HCT116 (cell line): ENCODE results near the gene FBXL16. TPM values are rescaled to one million over a fixed set of nuclear protein-coding genes. Genes with fewer than 3 reads are reported as not detected.

Source experiments
- ATAC-seq: fragments of 200-7000 bp; cut with Tn5 transposase; 2 replicates; pipeline ENCODE4 v1.9.1; 2020; ENCODE audit warnings: mild to moderate bottlenecking, moderate library complexity
- BruUV-seq: library from RNA; stranded (reverse); fragments of 400-500 nt; replicated peaks from 2 replicates; lab custom pipeline; 2021; lab: Mats Ljungman, UMichigan
- CTCF ChIA-PET: fragments of 300-600 bp; sonication (Branson Sonifier 250); formaldehyde crosslinking; loops from one replicate; lab custom pipeline; 2021; ENCODE audit warnings: antibody characterized with exemption; lab: Charles Lee
- POLR2A ChIA-PET: fragments of 300-600, 350-600 bp; sonication (Branson Sonifier 250); formaldehyde crosslinking; loops from one replicate; lab custom pipeline; 2021; ENCODE audit warnings: antibody characterized with exemption; lab: Charles Lee
- RAD21 ChIA-PET, 2 experiments: fragments of 300-600 bp; sonication (Branson Sonifier 250); formaldehyde crosslinking; loops; one replicate each; lab custom pipeline; 2023; ENCODE audit warnings: low total read pairs in 2 of 2; ENCODE audit not compliant: uncharacterized antibody in 2 of 2, unreplicated experiment in 2 of 2, low non-redundant PET in 1 of 2; lab: Charles Lee
- DNase-seq: peaks from one replicate; pipeline ENCODE4 v3.0.0-alpha.2; 2010; ENCODE audit warnings: low read depth, low spot score
- H2AFZ ChIP-seq: fragments of 200-600 bp; shearing (Covaris generic), sonication (generic); 2 replicates; pipeline ENCODE4 v1.6.1; 2017; ENCODE audit warnings: low read depth, mixed run types, mixed read lengths, antibody characterized with exemption, low read length; ENCODE audit not compliant: poor library complexity, severe bottlenecking
- H3K27ac ChIP-seq: 2 replicates; pipeline ENCODE4 v1.5.1; 2012; ENCODE audit warnings: low read depth, low read length
- H3K27me3 ChIP-seq: fragments of 200-600 bp; sonication (generic); 2 replicates; pipeline ENCODE4 v1.6.1; 2016; ENCODE audit warnings: mixed run types, low read length, mixed read lengths; ENCODE audit not compliant: insufficient read depth
- H3K36me3 ChIP-seq, 2 experiments: fragments of 200-500 bp in 1 of 2; fragments of 200-600 bp in 1 of 2; sonication (Bioruptor generic) in 1 of 2; sonication (generic) in 1 of 2; 2 replicates each; pipeline versions ENCODE4 v1.5.1 to v1.6.1; 2014 to 2016; ENCODE audit warnings: low read length in 2 of 2, inconsistent platforms in 1 of 2, mixed read lengths in 1 of 2, mixed run types in 1 of 2; ENCODE audit not compliant: insufficient read depth in 2 of 2, control insufficient read depth in 1 of 2
- H3K4me1 ChIP-seq, 2 experiments: fragments of 200-600 bp in 1 of 2; sonication (generic) in 1 of 2; 2 replicates each; pipeline versions ENCODE4 v1.5.1 to v1.6.1; 2012 to 2017; ENCODE audit warnings: low read length in 2 of 2, inconsistent platforms in 1 of 2, mild to moderate bottlenecking in 1 of 2, mixed read lengths in 1 of 2, mixed run types in 1 of 2, moderate library complexity in 1 of 2; ENCODE audit not compliant: insufficient read depth in 2 of 2, control insufficient read depth in 1 of 2
- H3K4me2 ChIP-seq: fragments of 200-600 bp; sonication (generic); 2 replicates; pipeline ENCODE4 v1.6.1; 2017; ENCODE audit warnings: mixed run types, low read length, mixed read lengths
- H3K4me3 ChIP-seq, 2 experiments: fragments of 200-600 bp in 1 of 2; sonication (generic) in 1 of 2; replicated peaks in 1 of 2; 2 replicates each; pipeline ENCODE4 v1.5.1; 2011 to 2016; ENCODE audit warnings: low read length in 2 of 2, control low read depth in 1 of 2, low read depth in 1 of 2, mild to moderate bottlenecking in 1 of 2, mixed read lengths in 1 of 2, mixed run types in 1 of 2
- H3K79me2 ChIP-seq: fragments of 200-600 bp; sonication (generic); 2 replicates; pipeline ENCODE4 v1.6.1; 2017; ENCODE audit warnings: mild to moderate bottlenecking, mixed run types, low read length, moderate library complexity, mixed read lengths; ENCODE audit not compliant: insufficient read depth
- H3K9ac ChIP-seq: fragments of 200-600 bp; sonication (generic); 2 replicates; pipeline ENCODE4 v1.6.1; 2016; ENCODE audit warnings: low read length, mixed read lengths
- H3K9me2 ChIP-seq: fragments of 200-600 bp; sonication (generic), shearing (Covaris generic); 2 replicates; pipeline ENCODE4 v1.6.1; 2017; ENCODE audit warnings: mixed run types, mild to moderate bottlenecking, moderate library complexity; ENCODE audit not compliant: insufficient read depth
- H3K9me3 ChIP-seq, 2 experiments: fragments of 200-500 bp in 1 of 2; fragments of 200-600 bp in 1 of 2; sonication (Bioruptor generic) in 1 of 2; sonication (generic) in 1 of 2; 2 replicates each; pipeline ENCODE4 v1.6.1; 2014 to 2017; ENCODE audit warnings: low read length in 2 of 2, mixed read lengths in 2 of 2, inconsistent platforms in 1 of 2, low read depth in 1 of 2, mild to moderate bottlenecking in 1 of 2, mixed run types in 1 of 2, moderate library complexity in 1 of 2; ENCODE audit not compliant: control insufficient read depth in 1 of 2, insufficient read depth in 1 of 2
- H4K20me1 ChIP-seq: fragments of 200-600 bp; sonication (generic), shearing (Covaris generic); 2 replicates; pipeline ENCODE4 v1.6.1; 2017; ENCODE audit warnings: mixed run types, mild to moderate bottlenecking, moderate library complexity; ENCODE audit not compliant: insufficient read depth
- CBX3 ChIP-seq: IDR thresholded peaks from 2 replicates; pipeline ENCODE4 v1.6.1; 2012; ENCODE audit warnings: low read depth
- CEBPB ChIP-seq: IDR thresholded peaks from 2 replicates; pipeline ENCODE4 v1.6.1; 2012; ENCODE audit warnings: low read depth
- EGR1 ChIP-seq: IDR thresholded peaks from 2 replicates; pipeline ENCODE4 v1.6.1; 2012; ENCODE audit warnings: low read depth
- ELF1 ChIP-seq: IDR thresholded peaks from 2 replicates; pipeline ENCODE4 v1.6.1; 2012; ENCODE audit warnings: low read depth, borderline replicate concordance
- EZH2 ChIP-seq: fragments of 200-600 bp; sonication (generic); IDR thresholded peaks from 2 replicates; pipeline ENCODE4 v1.6.1; 2017; ENCODE audit warnings: antibody characterized with exemption, mixed run types
- EZH2phosphoT487 ChIP-seq: fragments of 200-600 bp; IDR thresholded peaks from 2 replicates; pipeline ENCODE4 v1.6.1; 2018; ENCODE audit warnings: antibody characterized with exemption, borderline replicate concordance
- FOSL1 ChIP-seq: IDR thresholded peaks from 2 replicates; pipeline ENCODE4 v1.6.1; 2012; ENCODE audit warnings: low read depth
- POLR2A ChIP-seq: IDR thresholded peaks from 2 replicates; pipeline ENCODE4 v1.7.0; 2011; ENCODE audit warnings: borderline replicate concordance; ENCODE audit not compliant: insufficient read depth, insufficient read length; ENCODE audit errors: extremely low read depth
- POLR2AphosphoS5 ChIP-seq: IDR thresholded peaks from 2 replicates; pipeline ENCODE4 v1.6.1; 2011; ENCODE audit warnings: mild to moderate bottlenecking, low read depth, low read length, moderate library complexity
- RAD21 ChIP-seq: IDR thresholded peaks from 2 replicates; pipeline ENCODE4 v1.6.1; 2012; ENCODE audit warnings: low read depth, mild to moderate bottlenecking
- SP1 ChIP-seq: IDR thresholded peaks from 2 replicates; pipeline ENCODE4 v1.6.1; 2012; ENCODE audit warnings: low read depth
- SRF ChIP-seq: IDR thresholded peaks from 2 replicates; pipeline ENCODE4 v1.6.1; 2012; ENCODE audit warnings: low read depth
- YY1 ChIP-seq: IDR thresholded peaks from 2 replicates; pipeline ENCODE4 v1.6.1; 2011; ENCODE audit warnings: low read length, low read depth, moderate library complexity, mild to moderate bottlenecking; ENCODE audit not compliant: insufficient replicate concordance; ENCODE audit errors: extremely low read depth
- ZFX ChIP-seq: fragments of 450-650 bp; IDR thresholded peaks from 2 replicates; pipeline ENCODE4 v1.6.1; 2017
- ZNF274 ChIP-seq: fragments of 200-500 bp; sonication (Bioruptor generic); IDR thresholded peaks from 2 replicates; pipeline ENCODE4 v1.6.1; 2014; ENCODE audit warnings: mild to moderate bottlenecking, low read depth, low read length, inconsistent platforms
- intact Hi-C: fragments of 100-400 bp; cut with micrococcal nuclease; formaldehyde crosslinking; loops from 2 replicates; pipeline ENCODE4 v1.10.0; 2022
- total RNA-seq: library from RNA; stranded (reverse); gene quantifications from one replicate; pipeline ENCODE4 v1.2.1, GENCODE V29; 2021; ENCODE audit not compliant: unreplicated experiment
- TF ChIP-seq, protein P1 (sequence below): IDR thresholded peaks from 2 replicates; pipeline ENCODE4 v1.6.1; 2012
- TF ChIP-seq, protein P2 (sequence below): IDR thresholded peaks from 2 replicates; pipeline ENCODE4 v1.6.1; 2012
- TF ChIP-seq, protein P3 (sequence below), 3 experiments: fragments of 200-600 bp in 1 of 3; sonication (generic) in 1 of 3; IDR thresholded peaks in 2 of 3; conservative IDR thresholded peaks in 1 of 3; 2 replicates each; pipeline ENCODE4 v1.5.1; 2012 to 2017; ENCODE audit warnings: low read depth in 2 of 3, low read length in 2 of 3, antibody characterized with exemption in 1 of 3, borderline replicate concordance in 1 of 3, control low read depth in 1 of 3, mild to moderate bottlenecking in 1 of 3, mixed read lengths in 1 of 3, mixed run types in 1 of 3, moderate library complexity in 1 of 3; ENCODE audit not compliant: insufficient read depth in 1 of 3
- TF ChIP-seq, protein P4 (sequence below): IDR thresholded peaks from 2 replicates; pipeline ENCODE4 v1.6.1; 2011; ENCODE audit warnings: mild to moderate bottlenecking, low read length, moderate library complexity; ENCODE audit not compliant: insufficient replicate concordance; ENCODE audit errors: extremely low read depth
- TF ChIP-seq, protein P5 (sequence below): IDR thresholded peaks from 2 replicates; pipeline ENCODE4 v1.6.1; 2012; ENCODE audit warnings: low read depth

Gene FBXL16
- total RNA-seq, 1 experiment from 2014 or later = 49.7 TPM

DNA sequence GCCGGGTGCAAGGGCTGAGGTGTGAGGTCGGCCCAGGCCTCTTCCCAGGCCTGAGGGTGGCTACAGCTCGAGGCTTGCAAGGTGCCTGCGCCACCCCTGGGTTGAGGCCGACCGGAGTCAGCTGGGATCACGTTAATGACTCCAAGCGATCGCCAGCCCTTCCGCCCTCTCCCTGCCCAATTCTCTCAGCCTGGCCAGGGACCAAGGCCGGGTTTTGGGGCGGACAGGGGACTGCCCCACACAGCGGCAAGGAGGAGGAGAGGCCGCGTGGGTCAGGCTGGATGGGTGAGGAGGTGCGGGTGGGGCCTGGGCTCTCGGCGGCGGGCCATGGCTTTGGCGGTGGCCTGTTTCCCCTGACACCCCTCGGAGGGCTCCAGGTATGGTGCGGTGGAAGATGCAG lies 12.2 kb downstream of the FBXL16 start:
- Histone ChIP-seq H3K4me2 (no peak overlapping the region), H3K27ac (no peak overlapping the region), H3K79me2 (peaks cover 13% of the 10 kb centered on the region; the same call in 1 of the 2 replicates), H3K4me3 (no peak overlapping the region), H3K9ac (no peak overlapping the region), H3K9me3 (no peaks in the 10 kb centered on the region), H4K20me1 (no peaks in the 10 kb centered on the region), H3K27me3 (no peaks in the 10 kb centered on the region), H3K9me2 (no peaks in the 10 kb centered on the region), H3K4me1 (peaks cover 18 to 46% of the 10 kb centered on the region in 2 experiments), H2AFZ (no peak overlapping the region), H3K36me3 (no peaks in the 10 kb centered on the region)
- no TSS peak for BruUV-seq
- intact Hi-C loops = no loop called here
- no peak for DNase-seq
- POLR2A ChIA-PET = no interaction called here
- CTCF ChIA-PET = no interaction called here
- TF ChIP-seq FOSL1 (no peak), ELF1 (no peak), POLR2AphosphoS5 (no peak), RAD21 (no peak), CBX3 (no peak), POLR2A (no peak), ZFX (no peak), CEBPB (no peak), YY1 (no peak), EZH2phosphoT487 (no peak), SRF (no peak), SP1 (no peak), EGR1 (no peak), EZH2 (no peak), ZNF274 (no peak)
- TF ChIP-seq, protein P1, sequence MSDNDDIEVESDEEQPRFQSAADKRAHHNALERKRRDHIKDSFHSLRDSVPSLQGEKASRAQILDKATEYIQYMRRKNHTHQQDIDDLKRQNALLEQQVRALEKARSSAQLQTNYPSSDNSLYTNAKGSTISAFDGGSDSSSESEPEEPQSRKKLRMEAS = no peak
- TF ChIP-seq, protein P2, sequence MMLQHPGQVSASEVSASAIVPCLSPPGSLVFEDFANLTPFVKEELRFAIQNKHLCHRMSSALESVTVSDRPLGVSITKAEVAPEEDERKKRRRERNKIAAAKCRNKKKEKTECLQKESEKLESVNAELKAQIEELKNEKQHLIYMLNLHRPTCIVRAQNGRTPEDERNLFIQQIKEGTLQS = no peak
- TF ChIP-seq, protein P3, sequence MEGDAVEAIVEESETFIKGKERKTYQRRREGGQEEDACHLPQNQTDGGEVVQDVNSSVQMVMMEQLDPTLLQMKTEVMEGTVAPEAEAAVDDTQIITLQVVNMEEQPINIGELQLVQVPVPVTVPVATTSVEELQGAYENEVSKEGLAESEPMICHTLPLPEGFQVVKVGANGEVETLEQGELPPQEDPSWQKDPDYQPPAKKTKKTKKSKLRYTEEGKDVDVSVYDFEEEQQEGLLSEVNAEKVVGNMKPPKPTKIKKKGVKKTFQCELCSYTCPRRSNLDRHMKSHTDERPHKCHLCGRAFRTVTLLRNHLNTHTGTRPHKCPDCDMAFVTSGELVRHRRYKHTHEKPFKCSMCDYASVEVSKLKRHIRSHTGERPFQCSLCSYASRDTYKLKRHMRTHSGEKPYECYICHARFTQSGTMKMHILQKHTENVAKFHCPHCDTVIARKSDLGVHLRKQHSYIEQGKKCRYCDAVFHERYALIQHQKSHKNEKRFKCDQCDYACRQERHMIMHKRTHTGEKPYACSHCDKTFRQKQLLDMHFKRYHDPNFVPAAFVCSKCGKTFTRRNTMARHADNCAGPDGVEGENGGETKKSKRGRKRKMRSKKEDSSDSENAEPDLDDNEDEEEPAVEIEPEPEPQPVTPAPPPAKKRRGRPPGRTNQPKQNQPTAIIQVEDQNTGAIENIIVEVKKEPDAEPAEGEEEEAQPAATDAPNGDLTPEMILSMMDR (IDR thresholded peaks at IDR 0.05 in 2 of 3, conservative IDR thresholded peaks at IDR 0.05 in 1 of 3; ENCODE audit: borderline replicate concordance in 1 of 3, insufficient read depth in 1 of 3, low read depth in 2 of 3, low read length in 2 of 3) = no peak
- TF ChIP-seq, protein P4, sequence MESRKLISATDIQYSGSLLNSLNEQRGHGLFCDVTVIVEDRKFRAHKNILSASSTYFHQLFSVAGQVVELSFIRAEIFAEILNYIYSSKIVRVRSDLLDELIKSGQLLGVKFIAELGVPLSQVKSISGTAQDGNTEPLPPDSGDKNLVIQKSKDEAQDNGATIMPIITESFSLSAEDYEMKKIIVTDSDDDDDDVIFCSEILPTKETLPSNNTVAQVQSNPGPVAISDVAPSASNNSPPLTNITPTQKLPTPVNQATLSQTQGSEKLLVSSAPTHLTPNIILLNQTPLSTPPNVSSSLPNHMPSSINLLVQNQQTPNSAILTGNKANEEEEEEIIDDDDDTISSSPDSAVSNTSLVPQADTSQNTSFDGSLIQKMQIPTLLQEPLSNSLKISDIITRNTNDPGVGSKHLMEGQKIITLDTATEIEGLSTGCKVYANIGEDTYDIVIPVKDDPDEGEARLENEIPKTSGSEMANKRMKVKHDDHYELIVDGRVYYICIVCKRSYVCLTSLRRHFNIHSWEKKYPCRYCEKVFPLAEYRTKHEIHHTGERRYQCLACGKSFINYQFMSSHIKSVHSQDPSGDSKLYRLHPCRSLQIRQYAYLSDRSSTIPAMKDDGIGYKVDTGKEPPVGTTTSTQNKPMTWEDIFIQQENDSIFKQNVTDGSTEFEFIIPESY = no peak
- TF ChIP-seq, protein P5, sequence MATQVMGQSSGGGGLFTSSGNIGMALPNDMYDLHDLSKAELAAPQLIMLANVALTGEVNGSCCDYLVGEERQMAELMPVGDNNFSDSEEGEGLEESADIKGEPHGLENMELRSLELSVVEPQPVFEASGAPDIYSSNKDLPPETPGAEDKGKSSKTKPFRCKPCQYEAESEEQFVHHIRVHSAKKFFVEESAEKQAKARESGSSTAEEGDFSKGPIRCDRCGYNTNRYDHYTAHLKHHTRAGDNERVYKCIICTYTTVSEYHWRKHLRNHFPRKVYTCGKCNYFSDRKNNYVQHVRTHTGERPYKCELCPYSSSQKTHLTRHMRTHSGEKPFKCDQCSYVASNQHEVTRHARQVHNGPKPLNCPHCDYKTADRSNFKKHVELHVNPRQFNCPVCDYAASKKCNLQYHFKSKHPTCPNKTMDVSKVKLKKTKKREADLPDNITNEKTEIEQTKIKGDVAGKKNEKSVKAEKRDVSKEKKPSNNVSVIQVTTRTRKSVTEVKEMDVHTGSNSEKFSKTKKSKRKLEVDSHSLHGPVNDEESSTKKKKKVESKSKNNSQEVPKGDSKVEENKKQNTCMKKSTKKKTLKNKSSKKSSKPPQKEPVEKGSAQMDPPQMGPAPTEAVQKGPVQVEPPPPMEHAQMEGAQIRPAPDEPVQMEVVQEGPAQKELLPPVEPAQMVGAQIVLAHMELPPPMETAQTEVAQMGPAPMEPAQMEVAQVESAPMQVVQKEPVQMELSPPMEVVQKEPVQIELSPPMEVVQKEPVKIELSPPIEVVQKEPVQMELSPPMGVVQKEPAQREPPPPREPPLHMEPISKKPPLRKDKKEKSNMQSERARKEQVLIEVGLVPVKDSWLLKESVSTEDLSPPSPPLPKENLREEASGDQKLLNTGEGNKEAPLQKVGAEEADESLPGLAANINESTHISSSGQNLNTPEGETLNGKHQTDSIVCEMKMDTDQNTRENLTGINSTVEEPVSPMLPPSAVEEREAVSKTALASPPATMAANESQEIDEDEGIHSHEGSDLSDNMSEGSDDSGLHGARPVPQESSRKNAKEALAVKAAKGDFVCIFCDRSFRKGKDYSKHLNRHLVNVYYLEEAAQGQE = no peak
- RAD21 ChIA-PET = no interaction called here
- ATAC-seq = no peak
